T-cell (primary cell): Measurements from ENCODE around the gene CYP8B1. TPM values are rescaled to one million over a fixed set of nuclear protein-coding genes. Genes with fewer than 3 reads are reported as not detected.

ENCODE experiments used
- ATAC-seq, 4 experiments: fragments of 200-7000 bp in 3 of 4; fragments of 150-1000 bp in 1 of 4; cut with Tn5 transposase; replicated peaks in 1 of 4; 1 replicate in 3 of 4; 2 replicates in 1 of 4; pipeline ENCODE4 v1.10.0; 2021; ENCODE audit warnings: moderate library complexity in 3 of 4, mild to moderate bottlenecking in 2 of 4, moderate number of reproducible peaks in 1 of 4
- CTCF ChIA-PET, 2 donors: fragments of 300-600 bp; sonication (Branson Sonifier 250); formaldehyde crosslinking; loops; one replicate each; lab custom pipeline; 2022; ENCODE audit warnings: antibody characterized with exemption in 2 of 2; lab: Charles Lee
- POLR2A ChIA-PET, 2 donors: fragments of 300-600 bp; sonication (Branson Sonifier 250); formaldehyde crosslinking; loops; one replicate each; lab custom pipeline; 2022; ENCODE audit warnings: antibody characterized with exemption in 2 of 2; lab: Charles Lee
- DNase-seq, 35 experiments: peaks; one replicate each; pipeline versions ENCODE4 v3.0.0 to v3.0.0-alpha.2; 2013 to 2023
- H3K27ac ChIP-seq: one replicate; pipeline ENCODE4 v1.5.1; 2013; ENCODE audit warnings: low read length
- H3K27me3 ChIP-seq, 2 experiments: replicated peaks in 1 of 2; 1 replicate in 1 of 2; 2 replicates in 1 of 2; pipeline versions ENCODE4 v1.6.1 to v1.7.0; 2013; ENCODE audit warnings: low read length in 1 of 2, mixed read lengths in 1 of 2; ENCODE audit not compliant: control insufficient read depth in 2 of 2, insufficient read depth in 2 of 2; ENCODE audit errors: extremely low read depth in 1 of 2
- H3K36me3 ChIP-seq, 2 donors: 1 replicate in 1 of 2; 2 replicates in 1 of 2; pipeline versions ENCODE4 v1.6.1 to v1.7.0; 2013; ENCODE audit warnings: low read length in 1 of 2; ENCODE audit not compliant: control insufficient read depth in 2 of 2, insufficient read depth in 1 of 2; ENCODE audit errors: extremely low read depth in 1 of 2
- H3K4me1 ChIP-seq, 2 experiments: 1 replicate in 1 of 2; 2 replicates in 1 of 2; pipeline versions ENCODE4 v1.6.1 to v1.7.0; 2013; ENCODE audit warnings: low read length in 2 of 2, mixed read lengths in 1 of 2; ENCODE audit not compliant: insufficient read depth in 2 of 2, control insufficient read depth in 1 of 2; ENCODE audit errors: extremely low read depth in 1 of 2
- H3K4me3 ChIP-seq, 2 donors: 1 replicate in 1 of 2; 2 replicates in 1 of 2; pipeline versions ENCODE4 v1.5.1 to v1.7.0; 2013; ENCODE audit warnings: mild to moderate bottlenecking in 2 of 2, low read length in 1 of 2, moderate library complexity in 1 of 2; ENCODE audit not compliant: control insufficient read depth in 1 of 2; ENCODE audit errors: extremely low read depth in 1 of 2
- H3K9me3 ChIP-seq: 2 replicates; pipeline ENCODE4 v1.7.0; 2013
- H3K27ac Mint-ChIP-seq, 2 donors: one replicate each; pipeline ENCODE4 v1.8.0; 2020 to 2021; ENCODE audit warnings: mild to moderate bottlenecking in 2 of 2, mixed read lengths in 2 of 2
- H3K27me3 Mint-ChIP-seq, 2 donors: one replicate each; pipeline ENCODE4 v1.8.0; 2021 to 2022; ENCODE audit warnings: mixed read lengths in 2 of 2
- H3K36me3 Mint-ChIP-seq: one replicate; pipeline ENCODE4 v1.8.0; 2021; ENCODE audit warnings: mixed read lengths
- H3K4me1 Mint-ChIP-seq, 3 donors: one replicate each; pipeline ENCODE4 v1.8.0; 2020 to 2022; ENCODE audit warnings: mixed read lengths in 3 of 3, mild to moderate bottlenecking in 1 of 3
- H3K4me3 Mint-ChIP-seq, 3 donors: one replicate each; pipeline ENCODE4 v1.8.0; 2020 to 2022; ENCODE audit warnings: mild to moderate bottlenecking in 3 of 3, mixed read lengths in 3 of 3, moderate library complexity in 3 of 3
- H3K9me3 Mint-ChIP-seq, 3 donors: one replicate each; pipeline ENCODE4 v1.8.0; 2020 to 2022; ENCODE audit warnings: mixed read lengths in 3 of 3
- WGBS: methylation state at CpG from one replicate; pipeline ENCODE4 v1.1.5; 2013; ENCODE audit warnings: missing lambda C conversion rate; ENCODE audit not compliant: insufficient coverage; 5-methylcytosine and 5-hydroxymethylcytosine counted together
- total RNA-seq, 35 experiments: library from RNA in 6 of 35; stranded (reverse) in 6 of 35; fragments of 120-200 nt in 1 of 35; gene quantifications; one replicate each; pipeline versions ENCODE4 v1.2.1 to v1.2.4 and lab custom pipeline; 2013 to 2026

Gene CYP8B1
- total RNA-seq, 5 donors from 2014 or later (not counting 1 experiment from before 2014, with no cell fraction given), result 0.09 to 0.23 (median 0.13) TPM; not detected in 2

GRCh38 chr3:42855547-42856380 lies 19.9 kb downstream of the CYP8B1 start:
- H3K4me1 ChIP-seq, result no peaks in the 10 kb centered on the region
- peaks cover 0 to 4% of the 10 kb centered on the region in 2 experiments for H3K27me3 ChIP-seq
- ATAC-seq (no peak), DNase-seq (no peak)
- Mint-ChIP-seq H3K27me3 (peaks cover 27 to 30% of the 10 kb centered on the region in 2 donors), H3K27ac (no peak overlapping the region), H3K4me1 (no peaks in the 10 kb centered on the region), H3K9me3 (no peaks in the 10 kb centered on the region), H3K4me3 (no peak overlapping the region), H3K36me3 (peaks cover 6% of the 10 kb centered on the region)
- no peaks in the 10 kb centered on the region for H3K9me3 ChIP-seq
- H3K27ac ChIP-seq, result no peak overlapping the region
- no peaks in the 10 kb centered on the region for H3K36me3 ChIP-seq
- no peak overlapping the region for H3K4me3 ChIP-seq
- POLR2A ChIA-PET, result no interaction called here
- CTCF ChIA-PET, result no interaction called here
- 76% methylated on average over 3 of the region's 4 CpGs for WGBS

- no peak overlapping the region for H3K27ac Mint-ChIP-seq
- POLR2A ChIA-PET, result no interaction called here
- CTCF ChIA-PET, result no interaction called here
- ATAC-seq (no peak), DNase-seq (no peak)
- H3K4me3 Mint-ChIP-seq, result no peak overlapping the region
- H3K36me3 Mint-ChIP-seq, result peaks cover 6% of the 10 kb centered on the region
- no peaks in the 10 kb centered on the region for H3K9me3 Mint-ChIP-seq
- no peaks in the 10 kb centered on the region for H3K4me1 Mint-ChIP-seq
- H3K27me3 Mint-ChIP-seq, result peaks cover 25 to 27% of the 10 kb centered on the region in 2 donors
- peaks cover 0 to 4% of the 10 kb centered on the region in 2 experiments for H3K27me3 ChIP-seq
- no peaks in the 10 kb centered on the region for H3K9me3 ChIP-seq
- no peaks in the 10 kb centered on the region for H3K4me1 ChIP-seq
- H3K4me3 ChIP-seq, result no peak overlapping the region
- H3K36me3 ChIP-seq, result no peaks in the 10 kb centered on the region
- H3K27ac ChIP-seq, result no peak overlapping the region
Observed at GRCh38 chr3:42855219-42855546, 20.5 kb downstream of the CYP8B1 start.

DNA sequence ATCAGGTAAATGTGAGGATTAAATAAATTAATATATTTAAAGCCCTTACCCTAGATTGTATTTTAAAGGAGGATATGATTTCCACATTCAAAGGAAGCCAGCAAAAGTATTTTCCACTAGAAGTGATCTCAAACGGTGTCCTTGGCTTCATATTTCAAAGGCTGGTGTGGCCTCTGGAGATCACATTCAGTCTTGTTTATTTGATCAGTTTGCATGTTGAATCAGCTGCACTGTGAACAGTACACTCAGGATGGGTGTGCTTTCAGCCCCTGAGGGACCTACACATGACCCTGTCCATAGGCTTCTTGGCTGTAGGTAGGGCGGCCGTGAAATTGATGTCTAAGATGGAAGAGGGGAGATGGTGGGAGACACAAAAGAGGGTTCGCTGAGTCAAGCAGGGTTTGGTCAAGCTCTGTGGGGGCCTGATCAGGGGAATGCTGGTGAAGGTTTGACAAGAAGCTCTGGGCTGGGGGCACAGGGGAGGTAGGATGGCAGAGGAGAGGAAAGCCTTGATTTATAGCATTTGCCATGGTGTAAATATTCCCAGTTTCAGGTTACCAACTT lies 21.9 kb downstream of the CYP8B1 start:
- 90% methylated on average over 4 of the region's 4 CpGs for WGBS
- Histone ChIP-seq H3K27me3 (peaks cover 0 to 4% of the 10 kb centered on the region in 2 experiments), H3K27ac (no peak overlapping the region), H3K9me3 (no peaks in the 10 kb centered on the region), H3K36me3 (no peaks in the 10 kb centered on the region), H3K4me1 (no peaks in the 10 kb centered on the region), H3K4me3 (no peak overlapping the region)
- ChIA-PET CTCF (no interaction called here), POLR2A (no interaction called here)
- Mint-ChIP-seq H3K4me1 (no peaks in the 10 kb centered on the region), H3K9me3 (no peaks in the 10 kb centered on the region), H3K27ac (no peak overlapping the region), H3K36me3 (peaks cover 3% of the 10 kb centered on the region), H3K27me3 (peaks cover 18 to 23% of the 10 kb centered on the region in 2 donors), H3K4me3 (no peak overlapping the region)
- ATAC-seq (no peak), DNase-seq (no peak)

GRCh38 chr3:42853056-42853455 lies 22.6 kb downstream of the CYP8B1 start:
- Mint-ChIP-seq H3K4me3 (no peak overlapping the region), H3K4me1 (no peaks in the 10 kb centered on the region)

GRCh38 chr3:42852441-42852840 lies 23.2 kb downstream of the CYP8B1 start:
- Histone ChIP-seq H3K36me3 (no peaks in the 10 kb centered on the region), H3K9me3 (no peaks in the 10 kb centered on the region), H3K27me3 (peaks cover 0 to 4% of the 10 kb centered on the region in 2 experiments), H3K27ac (no peak overlapping the region), H3K4me1 (peaks cover 1 to 4% of the 10 kb centered on the region in 2 experiments), H3K4me3 (no peak overlapping the region)
- ATAC-seq (no peak), DNase-seq (no peak)
- H3K4me1 Mint-ChIP-seq, result peaks cover 3 to 5% (median 4%) of the 10 kb centered on the region in 3 donors
- POLR2A ChIA-PET, result interaction anchor here in 1 of 2 donors (0.6 kb wide), 1 partner anchor 1171 kb away, joined by 3 read pairs; no protein-coding TSS in a partner anchor
- no peaks in the 10 kb centered on the region for H3K36me3 Mint-ChIP-seq
- H3K9me3 Mint-ChIP-seq, result no peaks in the 10 kb centered on the region
- CTCF ChIA-PET, result interaction anchor here in 1 of 2 donors (0.6 to 1.4 kb wide), 2 partner anchors 9 to 133 kb away, joined by 3 to 4 read pairs; no protein-coding TSS in a partner anchor
- peaks cover 12 to 19% of the 10 kb centered on the region in 2 donors for H3K27me3 Mint-ChIP-seq
- H3K27ac Mint-ChIP-seq, result no peak overlapping the region
- 47% methylated on average over 2 of the region's 2 CpGs for WGBS
- H3K4me3 Mint-ChIP-seq, result no peak overlapping the region

More at GRCh38 chr3:42853056-42853455, 22.6 kb downstream of the CYP8B1 start:
- DNase-seq (no peak), ATAC-seq (no peak)
- H3K36me3 Mint-ChIP-seq, result no peaks in the 10 kb centered on the region
- peaks cover 12 to 19% of the 10 kb centered on the region in 2 donors for H3K27me3 Mint-ChIP-seq
- Histone ChIP-seq H3K4me3 (no peak overlapping the region), H3K36me3 (no peaks in the 10 kb centered on the region), H3K9me3 (no peaks in the 10 kb centered on the region), H3K4me1 (no peaks in the 10 kb centered on the region), H3K27ac (no peak overlapping the region), H3K27me3 (peaks cover 0 to 4% of the 10 kb centered on the region in 2 experiments)
- ChIA-PET CTCF (no interaction called here), POLR2A (no interaction called here)
- no peaks in the 10 kb centered on the region for H3K9me3 Mint-ChIP-seq
- no peak overlapping the region for H3K27ac Mint-ChIP-seq
- WGBS, result 38% methylated on average over 1 of the region's 1 CpG

GRCh38 chr3:42851228-42851834 lies 24.3 kb downstream of the CYP8B1 start:
- no peaks in the 10 kb centered on the region for H3K36me3 ChIP-seq
- CTCF ChIA-PET, result interaction anchor here in 1 of 2 donors (1.2 to 1.4 kb wide), 2 partner anchors 10 to 12 kb away, joined by 3 to 4 read pairs; no protein-coding TSS in a partner anchor
- no peak for ATAC-seq
- no peak for DNase-seq
- POLR2A ChIA-PET, result interaction anchor here in 1 of 2 donors (0.6 kb wide), 1 partner anchor 128 kb away, joined by 3 read pairs; no protein-coding TSS in a partner anchor
- no peak overlapping the region for H3K27ac Mint-ChIP-seq
- H3K36me3 Mint-ChIP-seq, result no peaks in the 10 kb centered on the region
- H3K9me3 Mint-ChIP-seq, result no peaks in the 10 kb centered on the region
- no peak overlapping the region for H3K27ac ChIP-seq
- H3K27me3 Mint-ChIP-seq, result peaks cover 7 to 13% of the 10 kb centered on the region in 2 donors
- peaks cover 0 to 4% of the 10 kb centered on the region in 2 experiments for H3K27me3 ChIP-seq
- no peaks in the 10 kb centered on the region for H3K9me3 ChIP-seq
- H3K4me3 ChIP-seq, result no peak overlapping the region
- peaks cover 13 to 14% (median 14%) of the 10 kb centered on the region in 3 donors for H3K4me1 Mint-ChIP-seq
- H3K4me3 Mint-ChIP-seq, result no peak overlapping the region
- H3K4me1 ChIP-seq, result peaks cover 6 to 10% of the 10 kb centered on the region in 2 experiments
- 96% methylated on average over 4 of the region's 6 CpGs for WGBS
